Measurements from ENCODE around the gene PTPA. TPM values are rescaled to one million over a fixed set of nuclear protein-coding genes. Genes with fewer than 3 reads are reported as not detected.
"Not testable (repeated sequence)": the region's sequence is repeated elsewhere in the genome, so short reads cannot be mapped to it uniquely, and the experiment has no call there.

PTPA gene
- total RNA-seq, 4 donors from 2014 or later = 48.7 to 65.7 (median 51.9) TPM

DNA sequence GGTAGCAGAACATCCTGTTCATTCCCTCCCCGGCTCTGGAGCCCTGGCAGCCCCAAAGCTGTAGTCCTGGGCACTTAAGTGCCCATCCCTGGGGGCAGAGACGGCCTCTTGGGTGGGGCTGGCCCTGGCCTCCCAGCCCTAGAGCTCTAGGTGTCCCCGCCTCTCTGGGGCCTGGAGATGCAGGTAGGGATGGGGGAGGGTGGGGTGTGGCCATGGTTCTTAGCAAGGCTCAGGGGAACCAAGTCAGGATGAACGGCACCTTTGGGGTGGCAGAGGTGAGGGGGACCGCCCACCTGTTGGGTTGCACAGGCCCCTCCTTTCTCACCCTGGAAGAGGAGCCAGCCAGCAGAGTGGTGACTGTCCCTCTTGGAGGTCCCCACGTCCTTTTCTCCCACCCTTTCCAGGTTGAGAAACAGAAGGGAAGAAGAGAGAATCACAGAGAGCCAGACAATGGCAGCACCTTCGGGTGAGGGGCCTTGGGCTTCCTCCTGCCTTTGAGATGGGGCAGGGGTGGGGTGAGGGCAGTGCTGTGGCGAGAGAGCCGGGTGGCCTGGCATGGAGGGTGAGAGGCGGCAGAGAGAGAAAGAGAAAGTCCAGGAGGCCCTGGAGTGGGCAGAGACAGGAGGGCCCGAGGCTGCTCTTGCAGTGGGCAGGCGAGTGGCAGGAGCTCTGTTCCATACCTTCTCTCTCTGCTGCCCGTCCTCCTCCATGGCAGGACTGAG lies 3.0 kb upstream of the PTPA start:
- H3K27me3 ChIP-seq = no peaks in the 10 kb centered on the region
- peak overlapping the region in 1 of 4 donors; percentile 9 for H3K27ac ChIP-seq
- TF ChIP-seq, protein P1, sequence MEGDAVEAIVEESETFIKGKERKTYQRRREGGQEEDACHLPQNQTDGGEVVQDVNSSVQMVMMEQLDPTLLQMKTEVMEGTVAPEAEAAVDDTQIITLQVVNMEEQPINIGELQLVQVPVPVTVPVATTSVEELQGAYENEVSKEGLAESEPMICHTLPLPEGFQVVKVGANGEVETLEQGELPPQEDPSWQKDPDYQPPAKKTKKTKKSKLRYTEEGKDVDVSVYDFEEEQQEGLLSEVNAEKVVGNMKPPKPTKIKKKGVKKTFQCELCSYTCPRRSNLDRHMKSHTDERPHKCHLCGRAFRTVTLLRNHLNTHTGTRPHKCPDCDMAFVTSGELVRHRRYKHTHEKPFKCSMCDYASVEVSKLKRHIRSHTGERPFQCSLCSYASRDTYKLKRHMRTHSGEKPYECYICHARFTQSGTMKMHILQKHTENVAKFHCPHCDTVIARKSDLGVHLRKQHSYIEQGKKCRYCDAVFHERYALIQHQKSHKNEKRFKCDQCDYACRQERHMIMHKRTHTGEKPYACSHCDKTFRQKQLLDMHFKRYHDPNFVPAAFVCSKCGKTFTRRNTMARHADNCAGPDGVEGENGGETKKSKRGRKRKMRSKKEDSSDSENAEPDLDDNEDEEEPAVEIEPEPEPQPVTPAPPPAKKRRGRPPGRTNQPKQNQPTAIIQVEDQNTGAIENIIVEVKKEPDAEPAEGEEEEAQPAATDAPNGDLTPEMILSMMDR (IDR thresholded peaks at IDR 0.05) = no peak
- no peak for TF ChIP-seq POLR2A (IDR thresholded peaks at IDR 0.05)
- H3K4me3 ChIP-seq = peak overlapping the region in 1 of 4 donors; percentile 99
- peaks cover 0 to 29% (median 9%) of the 10 kb centered on the region in 4 donors for H3K4me1 ChIP-seq
- peaks cover 0 to 24% (median 0%) of the 10 kb centered on the region in 3 donors for H3K36me3 ChIP-seq
- DNase-seq = no peak
- no peaks in the 10 kb centered on the region for H3K9me3 ChIP-seq

DNA sequence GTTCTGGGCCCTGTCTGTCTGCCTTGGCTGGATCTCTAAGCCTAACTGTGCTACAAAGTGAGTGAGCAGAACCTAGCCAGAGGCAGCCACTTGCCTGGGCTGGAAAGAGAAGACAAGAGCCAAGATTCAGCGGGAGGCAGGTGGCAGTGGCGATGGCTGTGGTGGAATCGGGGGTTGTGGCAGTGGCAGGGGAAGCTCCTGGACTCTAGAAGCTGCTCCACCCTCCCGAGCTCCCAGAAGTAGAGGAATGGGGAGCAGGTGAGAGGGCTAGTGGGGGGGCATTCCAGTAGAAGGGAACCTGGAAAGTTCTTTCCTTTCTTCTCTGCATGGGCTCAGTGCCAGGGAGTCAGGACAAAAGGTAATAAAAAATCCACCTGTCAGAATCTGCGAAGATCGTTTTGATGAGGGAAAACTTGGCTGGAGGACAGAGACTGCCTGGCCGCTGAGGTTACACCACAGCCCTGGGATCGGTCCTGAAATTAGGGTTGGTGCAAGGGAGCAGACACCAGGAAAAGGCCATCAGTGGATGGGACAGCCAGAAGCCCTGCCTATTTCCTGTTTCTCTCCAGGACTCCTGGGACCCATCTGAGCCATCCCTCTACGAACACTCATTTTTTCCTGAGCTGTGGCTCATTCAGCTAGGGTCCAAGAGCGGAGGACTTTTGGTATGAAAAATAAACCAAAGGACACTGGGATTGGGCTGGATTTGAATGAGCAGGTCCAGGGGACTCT lies 2.2 kb upstream of the PTPA start:
- Histone ChIP-seq H3K27ac (peak overlapping the region in 2 of 4 donors; percentile 35 to 97), H3K36me3 (peaks cover 0 to 24% (median 0%) of the 10 kb centered on the region in 3 donors), H3K4me3 (peak overlapping the region in 3 of 4 donors; percentile 90 to 99 (median 91)), H3K9me3 (no peaks in the 10 kb centered on the region), H3K4me1 (peaks cover 0 to 35% (median 9%) of the 10 kb centered on the region in 4 donors), H3K27me3 (no peaks in the 10 kb centered on the region)
- no peak for TF ChIP-seq POLR2A (IDR thresholded peaks at IDR 0.05)
- DNase-seq = peak in 2 of 3 donors; percentile 56 to 57

DNA sequence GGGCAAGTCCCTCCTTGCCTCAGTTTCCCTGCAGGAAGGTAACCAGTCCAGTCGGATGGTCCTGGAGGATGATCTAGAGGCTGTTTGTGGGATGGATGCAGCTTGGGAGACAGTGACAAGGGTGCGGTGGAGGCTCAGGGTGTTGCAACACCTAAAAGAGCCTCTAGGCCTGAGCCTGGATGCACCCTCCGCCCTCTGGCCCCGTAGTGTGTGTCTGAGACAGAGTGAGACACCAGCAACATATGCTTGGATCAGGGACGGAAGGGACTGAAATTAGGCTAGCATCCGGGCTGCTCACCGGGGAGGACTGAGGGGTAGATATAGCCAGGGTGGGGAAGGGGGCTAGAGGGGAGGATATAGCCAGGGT lies 1.7 kb upstream of the PTPA start:
- DNase-seq = peak in 1 of 3 donors; percentile 71
- H3K9me3 ChIP-seq = no peaks in the 10 kb centered on the region
- TF ChIP-seq, protein P1 (IDR thresholded peaks at IDR 0.05) = peak in 1 of 6 experiments; percentile 24
- TF ChIP-seq POLR2A (IDR thresholded peaks at IDR 0.05) = no peak

DNA sequence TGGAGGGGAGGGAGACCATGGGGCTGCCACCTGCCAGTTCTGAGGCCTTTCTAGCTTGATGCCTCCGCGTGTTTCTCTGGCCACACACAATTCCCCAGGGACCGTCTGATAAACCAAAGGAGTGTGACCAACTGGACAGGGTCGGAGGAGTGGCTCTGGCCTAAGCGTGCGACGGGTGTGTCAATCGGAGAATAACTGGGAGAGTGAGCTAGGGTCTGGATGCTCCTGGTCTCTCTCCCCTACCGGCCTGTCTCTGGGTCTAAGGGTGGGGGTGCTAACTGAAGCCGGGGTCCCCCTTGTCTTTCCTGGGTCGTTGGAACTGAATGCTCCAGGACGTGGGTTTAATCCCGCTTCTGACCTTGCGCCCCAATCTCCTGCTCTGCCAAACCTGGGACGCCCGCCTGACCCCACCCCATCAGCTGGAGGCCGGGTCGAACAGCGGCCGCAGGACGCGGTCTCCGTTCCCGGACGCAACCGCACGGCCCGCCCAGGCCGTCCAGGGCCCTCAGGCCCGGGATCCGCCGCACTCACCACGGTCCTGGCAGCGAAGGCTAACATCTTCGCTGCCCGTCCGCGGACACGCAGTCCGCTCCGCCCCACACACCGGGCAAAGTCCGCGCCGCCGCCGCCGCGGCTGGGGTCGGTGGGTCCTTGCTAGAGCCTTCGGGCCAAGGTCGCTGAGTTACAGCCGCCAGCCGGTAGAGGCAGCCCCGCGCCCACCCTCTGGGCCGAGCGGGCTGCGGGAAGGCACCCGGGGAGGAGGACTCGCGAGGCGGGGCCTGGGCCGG lies 1.1 kb upstream of the PTPA start:
- peak; percentile 32 to 60 for TF ChIP-seq POLR2A (IDR thresholded peaks at IDR 0.05)
- TF ChIP-seq, protein P1 (IDR thresholded peaks at IDR 0.05) = peak in 2 of 6 experiments; percentile 11 to 12
- Histone ChIP-seq H3K36me3 (peaks cover 0 to 24% (median 0%) of the 10 kb centered on the region in 3 donors), H3K4me3 (peak overlapping the region; percentile 70 to 99 (median 90)), H3K9me3 (no peaks in the 10 kb centered on the region), H3K4me1 (peaks cover 0 to 46% (median 9%) of the 10 kb centered on the region in 4 donors), H3K27ac (peak overlapping the region; percentile 91 to 99 (median 94)), H3K27me3 (no peaks in the 10 kb centered on the region)
- DNase-seq = peak in 1 of 3 donors; percentile 60

More for the DNA sequence above, 1.7 kb upstream of the PTPA start:
- Histone ChIP-seq H3K27me3 (no peaks in the 10 kb centered on the region), H3K36me3 (peaks cover 0 to 24% (median 0%) of the 10 kb centered on the region in 3 donors), H3K4me1 (peaks cover 0 to 40% (median 9%) of the 10 kb centered on the region in 4 donors), H3K27ac (peak overlapping the region in 2 of 4 donors; percentile 97 to 99), H3K4me3 (peak overlapping the region; percentile 70 to 99 (median 90))

DNA sequence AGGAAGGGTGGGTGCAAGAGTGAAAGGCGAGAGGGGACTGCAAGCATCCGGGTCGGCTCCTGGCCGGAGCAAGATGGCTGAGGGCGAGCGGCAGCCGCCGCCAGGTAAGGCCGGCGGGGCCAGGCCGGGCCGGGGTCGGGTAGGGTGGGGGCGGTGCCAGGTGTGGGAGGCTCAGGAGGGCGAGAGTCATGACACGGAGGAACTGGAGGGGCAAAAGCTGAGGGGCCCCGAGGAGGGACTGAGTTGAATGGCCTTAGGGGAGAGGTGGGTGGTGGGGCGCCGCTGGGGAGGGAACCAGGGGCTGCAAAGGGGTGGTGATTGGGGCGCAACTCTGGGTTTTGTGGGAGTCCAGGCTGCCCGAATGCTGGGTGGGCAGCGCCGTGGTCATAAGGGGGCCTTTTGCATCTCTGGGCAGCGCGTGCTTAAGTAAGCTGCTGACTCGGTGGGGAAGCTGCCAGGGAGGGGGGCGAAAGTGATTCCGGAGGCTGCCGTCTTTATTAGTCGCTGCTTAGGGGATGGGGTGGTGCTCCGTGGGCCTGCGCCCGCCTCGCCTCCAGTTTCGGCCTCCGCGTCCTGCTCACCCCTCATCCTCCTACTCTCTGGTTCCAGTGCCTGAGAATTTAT lies 425 bp downstream of the PTPA start:
- TF ChIP-seq POLR2A (IDR thresholded peaks at IDR 0.05) = no peak
- TF ChIP-seq, protein P1 (IDR thresholded peaks at IDR 0.05) = no peak
- Histone ChIP-seq H3K4me1 (peaks cover 0 to 46% (median 9%) of the 10 kb centered on the region in 4 donors), H3K9me3 (no peaks in the 10 kb centered on the region), H3K36me3 (peaks cover 0 to 13% (median 0%) of the 10 kb centered on the region in 3 donors), H3K27ac (peak overlapping the region; percentile 91 to 99 (median 94)), H3K4me3 (peak overlapping the region; percentile 70 to 99 (median 90)), H3K27me3 (no peaks in the 10 kb centered on the region)
- DNase-seq = peak in 2 of 3 donors; percentile 23 to 59

DNA sequence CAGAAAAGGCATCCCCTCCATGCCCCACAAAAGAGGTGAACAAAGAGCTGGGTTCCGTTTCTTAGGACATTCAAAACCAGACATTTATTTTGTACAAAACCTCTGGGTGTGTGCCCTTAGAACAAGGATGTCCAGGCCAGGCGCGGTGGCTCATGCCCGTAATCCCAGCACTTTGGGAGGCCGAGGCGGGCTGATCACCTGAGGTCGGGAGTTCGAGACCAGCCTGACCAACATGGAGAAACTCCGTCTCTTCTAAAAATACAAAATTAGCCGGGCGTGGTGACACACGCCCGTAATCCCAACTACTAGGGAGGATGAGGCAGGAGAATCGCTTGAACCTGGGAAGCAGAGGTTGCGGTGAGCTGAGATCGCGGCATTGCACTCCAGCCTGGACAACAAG lies 1.3 kb downstream of the PTPA start:
- peak overlapping the region in 2 of 4 donors; percentile 91 to 99 for H3K4me3 ChIP-seq
- not testable (repeated sequence) for H3K27ac ChIP-seq, H3K27me3 ChIP-seq, H3K9me3 ChIP-seq, DNase-seq, H3K36me3 ChIP-seq
- peaks cover 0 to 46% (median 9%) of the 10 kb centered on the region in 4 donors for H3K4me1 ChIP-seq

All from Peyer's patch (tissue), 4 donors.